Activated T-cell treated with anti-CD3 and anti-CD28 coated beads for 24 hours (primary cell): ENCODE data around the gene PISD.

Source experiments
- DNase-seq: peaks from one replicate; pipeline ENCODE4 v3.0.0-alpha.2; 2020; ENCODE audit warnings: low read depth

Gene PISD

DNA sequence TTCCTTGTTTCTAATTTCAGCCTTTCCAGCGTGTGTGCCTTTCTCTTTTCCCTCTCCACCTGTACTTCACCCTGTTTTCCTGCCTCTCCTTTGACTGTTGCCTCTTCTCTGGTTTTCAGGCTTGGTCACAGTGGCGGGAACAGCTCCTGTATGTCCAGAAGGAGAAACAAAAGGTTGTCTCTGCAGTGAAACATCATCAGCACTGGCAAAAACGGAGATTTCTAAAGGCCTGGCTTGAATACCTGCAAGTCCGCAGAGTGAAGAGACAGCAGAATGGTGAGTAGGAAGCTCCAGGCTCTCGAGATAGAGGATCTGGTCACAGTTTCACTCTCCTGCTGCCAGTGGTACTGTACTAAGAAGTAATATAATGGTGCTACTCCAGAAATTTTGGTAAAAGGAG is 89.1 kb downstream of the PISD start:
- no peak for DNase-seq

DNA sequence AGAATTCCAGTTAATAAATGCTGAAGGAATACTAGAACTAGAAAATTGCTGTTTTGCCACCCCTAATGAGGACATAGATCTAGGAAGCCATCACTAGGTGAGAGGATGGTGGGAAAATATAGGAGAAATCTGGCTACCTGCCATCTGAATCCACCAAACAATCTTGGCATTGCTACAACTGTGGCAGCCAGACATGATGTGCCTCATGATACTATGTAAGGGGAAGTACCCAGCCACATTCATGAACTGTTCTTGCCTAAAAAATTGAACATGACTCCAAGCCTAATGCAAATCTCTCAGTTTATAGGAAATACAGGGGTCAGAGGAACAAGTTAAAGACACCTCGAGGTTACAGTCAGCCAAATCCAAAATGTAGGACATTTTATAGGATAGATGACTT is 92.9 kb downstream of the PISD start:
- no peak for DNase-seq
